Measurements from ENCODE around the gene ME2.
"Not testable (repeated sequence)": the region's sequence is repeated elsewhere in the genome, so short reads cannot be mapped to it uniquely, and the experiment has no call there.

Gene ME2

DNA sequence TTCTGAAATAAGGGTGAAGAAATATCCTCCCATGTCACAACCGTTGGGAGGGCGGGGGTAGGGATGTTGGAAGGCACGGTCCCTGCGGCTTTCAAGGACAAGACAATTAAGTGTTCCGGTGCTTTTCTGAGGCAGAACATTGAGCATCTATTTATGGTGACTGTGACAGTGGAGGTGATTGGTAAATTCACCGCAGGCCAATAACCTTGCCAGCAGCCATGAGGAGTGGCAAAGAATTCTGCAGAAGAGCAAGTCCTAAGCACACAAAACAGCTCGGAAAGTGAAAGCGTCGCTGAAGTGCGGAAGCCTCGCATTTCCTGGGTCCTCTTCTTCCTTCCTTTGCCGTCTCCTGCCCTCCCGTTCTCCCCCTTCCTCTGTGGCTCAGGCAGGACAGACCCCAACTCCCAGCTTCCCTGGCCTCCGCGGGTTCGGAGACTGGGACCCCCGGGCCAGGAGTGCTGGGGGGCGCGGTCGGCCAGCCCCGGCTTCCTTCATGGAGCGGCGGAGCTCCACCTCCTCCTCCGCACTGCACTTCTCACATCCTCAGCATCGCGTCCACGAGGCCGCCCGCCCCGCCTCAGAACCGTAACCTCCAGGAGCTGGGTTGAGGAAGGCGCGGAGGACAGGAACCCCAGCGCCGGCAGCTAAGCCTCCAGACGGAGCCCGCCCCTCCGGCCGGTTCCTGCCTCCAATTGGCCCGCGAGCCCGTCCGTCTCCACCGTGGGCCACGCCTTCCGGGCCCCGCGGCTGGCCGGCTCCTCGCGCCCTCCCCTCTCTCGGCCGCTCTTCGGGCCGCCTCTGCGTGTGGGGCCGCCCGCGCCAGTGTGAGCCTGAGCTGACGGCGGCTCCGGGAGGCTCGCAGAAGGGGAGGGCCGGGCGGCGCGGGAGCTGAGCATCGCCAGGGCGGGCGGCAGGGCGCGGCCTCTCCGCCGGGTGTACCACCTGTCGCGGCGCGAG lies at the start of gene ME2:
ME2 (plus strand) TSS at position 774 of the 957 bp plus-strand sequence. CDS start 16,703 bp downstream, outside the sequence.
- FAIRE-seq = no peak

DNA sequence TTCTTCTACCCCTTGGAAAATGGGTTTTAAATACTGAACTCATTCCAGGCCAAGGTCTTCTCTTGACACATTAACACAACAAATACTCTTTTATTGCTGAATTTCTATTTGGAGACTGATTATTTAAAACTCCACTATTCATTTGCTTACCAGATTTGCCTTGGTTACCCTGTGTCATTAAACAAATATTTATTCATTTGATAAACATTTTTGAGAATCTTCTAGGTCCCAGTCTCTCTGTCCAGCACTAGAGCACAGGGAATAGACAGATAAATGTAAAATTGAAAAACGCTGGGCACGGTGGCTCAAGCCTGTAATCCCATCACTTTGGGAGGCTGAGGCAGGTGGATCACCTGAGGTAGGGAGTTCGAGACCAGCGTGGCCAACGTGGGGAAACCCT lies 49.3 kb upstream of the ME2 start:
- no peak for FAIRE-seq

DNA sequence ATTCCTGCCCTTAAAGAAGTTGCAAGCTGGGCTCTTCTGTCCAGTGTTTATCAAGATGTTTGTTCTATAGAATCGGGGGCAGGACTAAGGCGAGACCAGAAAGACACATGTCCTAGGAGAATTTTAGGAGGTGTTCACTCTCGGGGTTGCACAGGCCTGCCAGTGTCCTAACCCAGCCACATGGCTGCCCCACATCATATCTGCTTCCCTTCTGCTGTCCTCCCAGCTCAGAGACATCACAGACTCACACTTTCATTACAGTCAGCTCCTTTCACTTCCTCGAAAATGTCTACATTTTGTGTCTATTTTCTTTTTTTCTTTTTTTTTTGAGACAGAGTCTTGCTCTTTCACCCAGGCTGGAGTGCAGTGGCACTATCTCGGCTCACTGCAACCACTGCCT lies 48.4 kb upstream of the ME2 start:
- no peak for FAIRE-seq

DNA sequence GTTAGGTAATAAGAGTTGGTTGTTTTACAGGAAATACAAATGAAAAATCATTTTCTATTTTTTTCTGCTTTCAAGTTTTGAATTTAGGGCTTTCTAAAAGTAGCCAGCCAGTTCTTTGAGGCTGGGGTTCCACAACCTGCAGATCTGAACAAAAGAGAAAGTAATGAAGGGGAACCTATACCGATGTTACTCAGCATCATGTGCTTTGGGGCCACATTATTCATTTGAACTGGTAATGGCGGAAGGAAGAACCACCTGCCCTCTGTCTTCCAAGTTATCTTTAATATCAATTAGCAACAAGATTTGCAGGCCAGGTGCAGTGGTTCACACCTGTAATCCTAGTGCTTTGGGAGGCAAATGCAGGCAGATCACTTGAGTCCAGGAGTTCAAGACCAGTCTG lies 46.2 kb upstream of the ME2 start:
- FAIRE-seq = no peak

DNA sequence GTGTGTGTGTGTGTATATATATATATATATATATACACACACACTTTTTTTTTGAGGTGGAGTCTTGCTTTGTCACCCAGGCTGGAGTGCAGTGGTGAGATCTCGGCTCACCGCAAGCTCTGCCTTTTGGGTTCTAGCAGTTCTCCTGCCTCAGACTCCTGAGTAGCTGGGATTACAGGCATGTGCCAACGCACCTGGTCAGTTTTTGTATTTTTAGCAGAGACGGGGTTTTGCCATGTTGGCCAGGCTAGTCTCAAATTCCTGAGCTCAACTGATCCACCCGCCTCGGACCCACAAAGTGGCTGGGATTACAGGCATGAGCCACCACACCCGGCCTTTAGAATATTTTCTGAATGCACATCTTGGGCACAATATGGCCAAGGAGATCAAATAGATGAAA lies 45.4 kb upstream of the ME2 start:
- FAIRE-seq = not testable (repeated sequence)

DNA sequence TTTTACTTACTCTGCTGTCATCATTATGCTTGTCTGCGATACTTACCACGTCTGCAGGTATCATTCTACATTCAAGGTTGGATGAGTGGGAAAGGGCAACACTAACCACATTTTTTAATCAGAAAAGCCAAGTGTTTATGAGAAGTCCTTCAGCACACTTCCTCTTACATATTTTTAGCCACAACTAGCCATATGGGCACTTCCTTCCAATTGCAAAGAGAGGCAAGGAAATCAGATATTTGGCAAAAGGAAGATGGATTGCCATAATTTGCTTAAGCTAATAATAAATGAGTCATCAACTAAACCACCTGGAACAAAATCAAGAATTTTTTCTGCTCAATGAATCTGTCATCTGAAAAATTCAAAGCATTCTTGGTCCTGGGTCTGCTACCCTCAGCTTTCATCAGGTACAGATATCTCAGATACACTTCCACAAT lies 42.4 kb upstream of the ME2 start:
- FAIRE-seq = no peak

DNA sequence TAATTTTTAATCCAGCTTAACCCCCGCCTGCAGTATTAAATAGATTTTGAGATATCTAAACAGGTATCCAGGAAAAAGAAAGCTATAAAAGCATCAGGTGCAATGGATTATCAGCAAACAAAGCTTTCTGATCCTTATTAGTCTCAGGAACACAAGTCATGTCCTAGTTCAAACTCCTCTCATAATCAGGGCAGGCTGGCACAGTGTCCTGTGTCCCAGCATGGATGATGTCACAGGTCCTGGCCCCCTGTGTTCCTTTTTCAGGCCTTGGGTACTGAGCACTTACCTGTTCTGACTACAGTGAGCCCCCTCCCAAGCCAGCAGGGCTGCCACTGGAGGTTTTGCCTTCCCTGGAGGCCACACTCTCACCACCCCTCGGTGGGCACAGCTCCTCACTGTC lies 39.6 kb upstream of the ME2 start:
- no peak for FAIRE-seq

DNA sequence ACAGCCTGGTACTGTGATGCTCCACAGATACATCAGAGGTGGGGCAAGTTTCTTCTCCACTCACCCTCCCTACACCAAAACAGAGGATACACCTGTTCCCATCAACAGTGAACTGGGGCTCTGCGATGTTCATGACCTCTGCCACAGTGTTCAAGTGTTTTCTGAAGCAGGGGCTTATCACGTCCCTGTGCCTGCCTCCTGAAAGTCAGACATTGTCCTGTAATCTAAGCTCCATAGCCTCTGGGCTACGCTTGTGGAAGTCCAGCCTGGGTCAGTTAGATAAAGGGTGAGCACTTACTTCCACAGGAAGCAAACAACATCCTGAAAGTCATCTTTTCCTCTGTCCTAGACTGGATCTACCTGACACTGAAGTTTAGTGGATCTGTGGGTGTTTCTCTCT lies 38.9 kb upstream of the ME2 start:
- no peak for FAIRE-seq

DNA sequence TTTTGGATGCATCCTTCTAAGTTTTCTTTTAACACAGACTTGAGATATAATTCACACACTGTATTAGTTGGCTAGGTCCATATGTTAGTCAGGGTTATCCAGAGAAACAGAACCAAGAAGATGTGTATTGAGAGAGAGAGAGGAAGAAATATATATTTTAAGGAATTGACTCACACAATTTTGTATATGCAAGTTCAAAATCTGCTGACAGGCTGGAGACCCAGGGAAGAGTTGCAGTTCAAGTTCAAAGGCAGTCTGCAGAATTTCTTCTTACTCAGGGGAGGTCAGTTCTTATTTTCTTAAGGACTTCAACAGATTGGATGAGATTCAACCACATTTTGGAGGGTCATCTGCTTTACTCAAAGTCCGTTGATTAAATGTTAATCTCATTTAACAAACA lies 36.1 kb upstream of the ME2 start:
- no peak for FAIRE-seq

DNA sequence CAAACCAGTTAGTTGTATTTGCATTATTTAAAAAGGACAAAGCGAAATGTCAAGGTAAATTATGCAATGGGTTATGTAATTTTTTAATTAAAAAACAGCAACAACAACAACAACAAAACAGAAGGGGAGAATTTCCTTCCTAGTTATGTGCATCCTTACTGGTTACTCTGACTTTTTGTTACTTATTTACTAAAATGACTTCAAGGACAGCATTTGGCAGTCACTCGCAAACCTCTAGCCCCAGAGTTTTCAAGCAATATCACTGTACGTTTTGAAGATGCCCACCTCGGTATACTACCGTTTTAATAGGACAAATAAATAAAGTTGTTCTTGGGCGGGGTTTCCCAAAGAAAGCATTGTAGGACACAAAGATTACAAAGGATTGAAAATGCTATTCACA lies 34.4 kb upstream of the ME2 start:
- no peak for FAIRE-seq

DNA sequence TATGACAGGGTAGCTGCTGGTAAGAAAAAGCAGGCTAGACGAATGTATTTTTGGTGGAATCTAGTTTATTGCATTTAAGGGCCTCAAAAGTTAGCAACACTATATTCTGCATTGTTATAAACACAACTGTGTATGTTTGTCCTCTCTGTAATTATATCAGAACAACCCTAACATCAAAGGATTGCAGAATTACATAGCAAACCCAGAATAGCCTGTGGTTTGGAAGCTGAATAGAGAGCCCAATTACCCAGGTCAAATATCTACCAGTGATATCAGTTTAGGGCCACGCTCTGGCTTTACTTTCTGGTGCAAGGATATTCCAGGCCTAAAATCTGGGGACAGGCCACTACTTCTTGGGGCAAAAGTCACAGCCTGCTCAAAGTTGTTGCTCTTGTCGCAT lies 34.0 kb upstream of the ME2 start:
- no peak for FAIRE-seq

DNA sequence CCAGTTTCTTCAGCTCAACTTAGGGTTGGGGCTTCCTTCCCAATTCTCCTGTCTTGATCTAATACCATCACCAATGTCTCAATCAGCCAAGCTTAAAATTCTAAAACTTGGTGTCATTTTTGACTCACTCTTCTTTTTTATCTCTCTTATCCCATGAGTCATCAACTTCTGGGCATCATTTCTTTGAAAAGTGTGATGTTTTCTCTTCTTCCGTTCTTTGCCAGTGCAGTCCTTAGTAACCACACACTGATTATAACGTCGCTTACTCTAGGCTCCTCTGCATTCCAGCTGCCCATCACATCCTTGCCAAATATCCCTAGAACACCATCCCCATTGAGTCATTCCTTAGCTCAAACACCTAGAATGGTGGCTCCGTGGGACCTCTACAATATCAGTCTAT lies 31.7 kb upstream of the ME2 start:
- FAIRE-seq = no peak

DNA sequence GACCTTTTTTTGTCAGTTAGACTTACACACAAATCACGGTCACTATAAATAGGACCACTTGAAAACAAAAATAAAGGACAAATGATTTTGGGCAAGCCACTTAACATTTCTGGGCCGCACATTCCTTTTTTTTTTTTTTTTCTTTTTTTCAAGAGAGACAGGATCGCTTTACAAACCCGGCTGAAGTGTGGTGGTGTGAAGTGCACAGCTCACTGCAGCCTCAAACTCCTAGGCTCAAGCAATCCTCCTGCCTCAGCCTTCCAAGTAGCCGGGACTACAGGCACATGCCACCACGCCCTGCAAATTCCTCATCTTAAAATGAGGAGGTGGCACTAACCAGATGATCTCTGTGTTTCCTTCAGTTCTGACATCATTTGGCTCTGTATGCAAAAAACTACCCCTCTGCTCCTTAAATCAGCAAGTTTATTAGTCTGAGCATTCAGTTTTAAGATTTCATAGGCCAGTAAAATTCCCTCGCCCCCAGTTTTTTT lies 30.8 kb upstream of the ME2 start:
- no peak for FAIRE-seq

DNA sequence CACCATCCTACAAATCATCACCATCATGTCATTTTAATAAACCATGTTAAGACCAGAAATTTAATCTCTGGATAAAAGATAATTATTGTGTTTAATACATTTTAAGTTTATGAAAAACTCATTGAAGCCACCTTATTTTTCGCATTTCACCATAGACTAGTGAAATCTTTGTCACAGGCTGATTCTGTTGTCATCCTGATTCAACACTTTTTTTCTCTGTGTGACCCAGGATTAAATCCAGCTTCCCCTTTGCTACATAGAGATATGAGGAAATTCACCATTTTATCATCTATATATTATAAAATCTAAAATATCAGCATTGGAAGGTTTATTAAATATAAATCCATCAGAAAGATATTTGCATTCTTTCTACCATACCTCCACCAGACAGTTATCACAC lies 29.9 kb upstream of the ME2 start:
- FAIRE-seq = no peak

DNA sequence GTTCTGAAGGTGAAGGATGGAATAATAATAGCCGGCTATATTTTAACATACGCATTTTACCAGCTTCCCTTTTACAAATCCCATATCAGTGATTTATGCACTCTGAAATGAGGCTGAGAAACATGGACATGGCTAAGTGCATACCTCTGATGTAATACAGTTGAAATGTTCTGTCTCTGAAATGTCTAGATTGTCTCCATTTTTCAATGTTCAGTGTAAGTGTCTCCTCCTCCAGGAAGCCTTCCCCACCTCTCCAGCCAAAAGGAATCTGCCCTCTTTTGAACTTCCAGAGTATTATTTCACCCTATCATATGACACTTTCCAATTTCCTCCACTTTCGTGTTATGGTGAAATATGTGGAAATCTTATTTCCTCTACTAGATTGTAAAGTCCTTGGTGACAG lies 29.5 kb upstream of the ME2 start:
- FAIRE-seq = no peak

DNA sequence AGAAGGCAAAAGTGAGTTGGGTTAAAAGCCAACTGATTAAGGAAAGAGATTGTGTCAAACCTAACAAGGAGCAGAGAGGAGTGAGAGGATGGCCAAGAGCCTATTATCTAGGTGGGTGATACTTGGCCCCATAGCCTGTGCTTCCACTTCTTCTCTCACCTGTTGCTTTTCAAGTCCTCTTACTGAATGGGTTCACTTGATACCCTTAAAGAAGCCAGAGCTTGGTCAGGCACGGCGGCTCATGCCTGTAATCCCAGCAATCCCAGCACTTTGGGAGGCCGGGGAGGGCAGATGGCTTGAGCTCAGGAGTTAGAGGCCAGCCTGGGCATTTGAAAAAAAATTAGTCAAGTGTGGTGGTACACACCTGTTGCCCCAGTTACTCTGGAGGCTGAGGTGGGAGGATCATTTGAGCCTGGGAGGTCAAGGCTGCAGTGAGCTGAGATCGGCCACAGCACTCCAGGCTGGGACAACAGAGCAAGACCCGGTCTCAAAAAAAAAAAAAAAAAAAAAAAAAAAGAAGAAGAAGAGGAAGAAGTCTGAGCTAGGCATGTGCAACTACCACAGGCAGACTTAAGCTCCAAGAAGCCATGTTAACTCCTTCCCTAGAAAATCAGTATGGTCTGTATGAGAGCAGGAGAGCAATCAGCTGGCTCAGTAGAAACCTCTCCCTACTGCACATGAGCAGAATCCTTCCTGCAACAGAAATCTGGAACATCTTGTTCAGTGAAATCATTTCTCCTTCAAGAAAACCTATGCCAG lies 28.4 kb upstream of the ME2 start:
- FAIRE-seq = no peak

DNA sequence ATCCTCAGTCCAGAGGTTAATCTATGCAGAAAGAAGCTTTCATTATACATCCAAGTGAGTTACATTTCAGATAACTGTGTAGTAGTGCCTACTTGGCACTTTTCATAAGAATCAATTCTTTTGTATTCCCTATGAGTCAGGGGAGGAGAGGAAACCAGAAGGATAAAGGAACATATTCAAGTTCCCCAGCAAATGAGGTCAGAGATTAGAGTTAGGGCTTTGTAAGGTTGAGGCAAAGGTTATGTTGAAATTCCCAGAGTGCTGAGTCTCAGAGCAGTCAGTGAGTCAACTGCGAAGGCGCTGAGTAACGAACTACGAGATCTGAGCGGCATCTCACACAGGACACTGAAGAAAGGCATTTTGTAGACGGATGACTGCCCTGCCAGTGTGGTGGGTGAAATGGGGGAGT lies 25.1 kb upstream of the ME2 start:
- no peak for FAIRE-seq

DNA sequence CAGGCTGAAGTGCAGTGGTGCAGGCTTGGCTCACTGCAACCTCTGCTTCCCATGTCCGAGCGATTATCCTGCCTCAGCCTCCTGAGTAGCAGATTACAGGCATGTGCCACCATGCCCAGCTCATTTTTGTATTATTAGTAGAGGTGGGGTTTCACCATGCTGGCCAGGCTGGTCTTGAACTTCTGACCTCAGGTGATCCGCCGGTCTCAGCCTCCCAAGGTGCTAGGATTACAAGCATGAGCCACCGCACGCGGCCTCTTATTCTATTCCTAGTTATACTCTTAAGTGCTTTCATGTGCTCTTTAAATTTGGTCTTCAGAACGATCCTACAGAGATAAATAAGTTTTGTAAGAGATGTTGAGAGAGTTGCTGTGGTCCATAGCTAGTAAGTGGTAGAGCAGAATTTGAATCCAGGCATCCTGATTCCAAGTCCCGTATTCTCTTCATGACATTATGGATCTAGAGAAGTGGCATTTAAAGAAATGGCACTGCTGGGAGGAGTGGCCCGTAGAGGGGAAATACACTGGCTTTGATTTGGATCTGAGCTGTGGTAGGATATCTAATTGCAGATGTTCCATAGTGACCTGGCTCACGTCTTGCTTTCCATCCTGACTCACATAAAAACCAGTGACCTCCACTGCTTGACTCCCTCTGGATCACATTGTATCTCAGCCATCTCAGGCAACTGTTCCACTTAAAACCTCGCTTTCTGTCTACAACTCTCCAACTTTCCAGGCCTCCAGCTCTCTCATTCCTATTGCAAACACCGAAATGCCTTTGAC lies 22.8 kb upstream of the ME2 start:
- FAIRE-seq = no peak

DNA sequence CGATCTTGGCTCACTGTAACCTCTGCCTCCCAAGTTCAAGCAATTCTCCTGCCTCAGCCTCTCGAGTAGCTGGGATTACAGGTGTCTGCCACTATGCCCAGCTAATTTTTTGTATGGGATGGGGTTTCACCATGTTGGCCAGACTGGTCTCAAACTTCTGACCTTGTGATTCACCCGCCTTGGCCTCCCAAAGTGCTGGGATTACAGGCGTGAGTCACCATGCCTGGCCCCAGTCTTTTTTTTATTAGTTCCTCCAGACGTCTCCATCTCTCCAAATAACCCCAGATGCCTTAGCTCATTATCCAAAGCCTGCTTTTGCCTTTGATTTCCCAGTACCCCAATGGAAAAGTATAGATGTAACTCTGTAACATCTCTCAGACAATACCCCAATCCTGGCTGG lies 21.8 kb upstream of the ME2 start:
- FAIRE-seq = not testable (repeated sequence)

DNA sequence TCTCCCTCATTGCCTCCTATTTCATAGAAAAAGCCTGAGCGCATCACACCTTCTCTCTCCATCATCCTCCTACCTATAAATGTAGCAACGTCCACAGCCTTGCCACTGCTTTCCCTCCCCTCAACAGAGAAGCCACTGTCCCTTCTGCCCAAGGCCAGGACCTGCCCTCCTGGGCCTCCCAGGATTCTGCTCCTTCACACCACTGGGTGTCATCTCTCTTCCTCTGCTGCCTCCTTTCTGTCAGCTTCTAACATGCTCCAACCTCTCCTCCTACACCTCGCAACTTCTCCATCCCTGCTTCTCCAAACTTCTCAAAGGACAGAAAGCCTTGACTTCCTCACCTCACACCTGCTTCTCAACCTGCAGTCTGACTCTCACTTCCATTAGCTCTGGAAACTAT lies 21.2 kb upstream of the ME2 start:
- FAIRE-seq = no peak

DNA sequence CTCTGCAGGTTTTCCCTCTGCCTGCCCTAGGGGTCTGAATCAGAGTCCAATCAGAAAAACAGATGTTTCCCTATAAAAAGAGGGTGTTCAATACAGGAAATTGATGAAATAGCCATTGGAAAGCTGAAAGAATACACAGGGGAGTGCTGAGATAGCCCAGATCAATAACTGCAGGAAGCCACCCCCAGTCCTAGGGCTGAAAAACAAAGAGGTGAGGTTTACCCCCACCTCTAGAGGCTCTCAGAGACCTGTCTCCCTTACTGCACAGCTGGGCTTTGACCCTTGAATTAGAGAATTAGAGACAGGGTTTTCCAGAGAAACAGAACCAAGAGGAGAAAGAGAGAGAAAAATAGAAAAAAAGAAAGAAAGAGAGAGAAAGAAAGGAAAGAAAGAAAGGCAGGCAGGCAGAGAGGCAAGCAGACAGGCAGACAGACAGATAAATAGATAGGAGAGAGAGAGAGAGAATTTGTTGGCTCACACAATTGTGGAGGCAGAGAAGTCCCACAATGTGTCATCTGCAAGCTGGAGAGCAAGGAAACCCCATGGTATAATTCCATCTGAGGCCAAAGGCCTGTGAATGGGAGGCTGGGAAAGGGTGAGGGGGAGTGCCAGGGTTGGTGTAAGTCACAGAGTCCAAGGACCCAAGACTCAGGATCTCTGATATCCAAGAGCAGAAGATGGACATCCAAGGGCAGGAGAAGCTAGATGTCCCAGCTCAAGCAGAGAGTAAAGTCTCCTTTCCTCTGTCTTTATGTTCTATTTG lies 18.9 kb upstream of the ME2 start:
- no peak for FAIRE-seq

DNA sequence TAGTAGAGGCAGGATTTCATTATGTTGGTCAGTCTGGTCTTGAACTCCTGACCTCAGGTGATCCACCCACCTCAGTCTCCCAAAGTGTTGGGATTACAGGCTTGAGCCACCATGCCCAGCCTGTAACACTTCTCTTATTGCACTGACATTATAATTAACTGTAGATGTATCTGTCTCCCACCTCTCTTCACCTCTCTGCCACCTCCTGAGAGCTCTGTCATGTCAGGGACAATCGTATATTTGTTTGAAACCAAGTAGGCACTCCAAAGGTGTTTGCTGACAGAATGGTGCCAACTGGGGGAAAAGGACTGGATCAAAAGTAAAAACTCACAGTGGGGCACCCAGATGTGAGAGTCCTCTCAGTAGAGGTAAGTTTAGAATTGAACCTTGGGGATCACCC lies 17.3 kb upstream of the ME2 start:
- no peak for FAIRE-seq

All from colon (tissue), 2 donors.